Vagina (tissue), 2 donors: Measurements from ENCODE around the gene CIDEB.

ENCODE experiments used
- CTCF ChIP-seq, 3 experiments: fragments of 450-650 bp in 2 of 3; fragments of 200-600 bp in 1 of 3; sonication (generic) in 1 of 3; IDR thresholded peaks; one replicate each; pipeline ENCODE4 v1.5.1; 2017 to 2019; ENCODE audit warnings: antibody characterized with exemption in 3 of 3, mild to moderate bottlenecking in 2 of 3, moderate library complexity in 2 of 3
- POLR2A ChIP-seq, 2 donors: fragments of 450-650 bp; IDR thresholded peaks; one replicate each; pipeline ENCODE4 v1.6.1; 2017; ENCODE audit warnings: antibody characterized with exemption in 2 of 2, mild to moderate bottlenecking in 2 of 2, moderate library complexity in 2 of 2
- POLR2AphosphoS5 ChIP-seq, 2 donors: sonication (generic); formaldehyde crosslinking; IDR thresholded peaks; one replicate each; pipeline ENCODE4 v1.9.0; 2017; ENCODE audit warnings: antibody characterized with exemption in 2 of 2, mild to moderate bottlenecking in 2 of 2, low read depth in 1 of 2; ENCODE audit not compliant: insufficient read depth in 1 of 2

GRCh38 chr14:24351517-24351916 lies 43.7 kb upstream of the CIDEB start:
- TF ChIP-seq CTCF (IDR thresholded peaks at IDR 0.05) (no peak), POLR2A (IDR thresholded peaks at IDR 0.05) (no peak), POLR2AphosphoS5 (IDR thresholded peaks at IDR 0.05; ENCODE audit: insufficient read depth in 1 of 2, low read depth in 1 of 2) (no peak)
